ENCODE results near the gene CCL26. TPM values are rescaled to one million over a fixed set of nuclear protein-coding genes. Genes with fewer than 3 reads are reported as not detected.

Gene CCL26
- total RNA-seq, 2 experiments from 2014 or later: not detected

DNA sequence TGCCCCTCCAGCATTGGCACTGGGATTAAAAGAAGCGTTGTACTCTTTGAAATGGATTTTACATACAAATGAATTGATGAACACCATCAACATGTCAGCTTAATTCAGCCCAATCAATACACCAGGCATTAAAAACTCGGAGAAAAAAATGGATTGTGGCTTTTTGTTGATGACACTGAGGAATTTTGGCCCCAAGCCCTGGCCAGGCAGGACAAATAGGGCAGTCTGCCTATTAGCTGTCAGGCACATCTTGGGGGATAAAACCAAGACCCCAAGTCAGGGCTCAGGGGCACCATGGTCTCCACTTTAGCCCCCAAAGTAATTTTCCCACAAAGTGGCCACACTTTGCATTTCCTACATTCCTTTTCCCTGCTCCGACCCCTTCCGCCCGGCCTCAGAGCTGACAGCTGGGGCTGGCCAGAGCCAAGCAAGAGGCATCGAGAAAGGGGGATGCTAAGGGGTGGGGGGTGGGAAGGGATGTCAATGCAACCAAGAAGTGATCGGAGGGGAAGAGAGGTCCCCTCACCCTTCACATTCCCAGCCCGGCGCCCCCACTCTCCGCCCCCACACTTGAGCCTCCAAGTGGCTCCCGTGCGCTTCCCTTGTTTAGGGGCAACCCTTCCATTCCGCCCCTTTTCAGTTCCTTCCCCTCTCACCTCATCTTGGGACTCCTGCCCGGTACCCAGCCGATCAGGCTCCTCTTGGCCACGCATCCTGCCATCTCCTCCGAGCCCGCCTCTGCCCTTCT is 34.0 kb downstream of the CCL26 start:
- Mint-ChIP-seq H3K27ac (peak overlapping the region; percentile 55), H3K9me3 (no peaks in the 10 kb centered on the region), H3K4me1 (ENCODE audit: low read depth) (peaks cover 16% of the 10 kb centered on the region), H3K36me3 (ENCODE audit: low read depth) (no peaks in the 10 kb centered on the region), H3K27me3 (peaks cover 4% of the 10 kb centered on the region), H3K4me3 (peak overlapping the region; percentile 88)
- CTCF ChIA-PET: interaction anchor here (2.6 kb wide), 1 partner anchor 25 kb away, joined by 11 read pairs; no protein-coding TSS in a partner anchor
- intact Hi-C loops (cut with micrococcal nuclease): no loop called here
- no peak for DNase-seq
- TF ChIP-seq, protein P1, sequence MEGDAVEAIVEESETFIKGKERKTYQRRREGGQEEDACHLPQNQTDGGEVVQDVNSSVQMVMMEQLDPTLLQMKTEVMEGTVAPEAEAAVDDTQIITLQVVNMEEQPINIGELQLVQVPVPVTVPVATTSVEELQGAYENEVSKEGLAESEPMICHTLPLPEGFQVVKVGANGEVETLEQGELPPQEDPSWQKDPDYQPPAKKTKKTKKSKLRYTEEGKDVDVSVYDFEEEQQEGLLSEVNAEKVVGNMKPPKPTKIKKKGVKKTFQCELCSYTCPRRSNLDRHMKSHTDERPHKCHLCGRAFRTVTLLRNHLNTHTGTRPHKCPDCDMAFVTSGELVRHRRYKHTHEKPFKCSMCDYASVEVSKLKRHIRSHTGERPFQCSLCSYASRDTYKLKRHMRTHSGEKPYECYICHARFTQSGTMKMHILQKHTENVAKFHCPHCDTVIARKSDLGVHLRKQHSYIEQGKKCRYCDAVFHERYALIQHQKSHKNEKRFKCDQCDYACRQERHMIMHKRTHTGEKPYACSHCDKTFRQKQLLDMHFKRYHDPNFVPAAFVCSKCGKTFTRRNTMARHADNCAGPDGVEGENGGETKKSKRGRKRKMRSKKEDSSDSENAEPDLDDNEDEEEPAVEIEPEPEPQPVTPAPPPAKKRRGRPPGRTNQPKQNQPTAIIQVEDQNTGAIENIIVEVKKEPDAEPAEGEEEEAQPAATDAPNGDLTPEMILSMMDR (IDR thresholded peaks at IDR 0.05): no peak
- no peak for ATAC-seq
- POLR2A ChIA-PET: interaction anchor here (1.1 kb wide), 1 partner anchor 10 kb away, joined by 6 read pairs; no protein-coding TSS in a partner anchor

DNA sequence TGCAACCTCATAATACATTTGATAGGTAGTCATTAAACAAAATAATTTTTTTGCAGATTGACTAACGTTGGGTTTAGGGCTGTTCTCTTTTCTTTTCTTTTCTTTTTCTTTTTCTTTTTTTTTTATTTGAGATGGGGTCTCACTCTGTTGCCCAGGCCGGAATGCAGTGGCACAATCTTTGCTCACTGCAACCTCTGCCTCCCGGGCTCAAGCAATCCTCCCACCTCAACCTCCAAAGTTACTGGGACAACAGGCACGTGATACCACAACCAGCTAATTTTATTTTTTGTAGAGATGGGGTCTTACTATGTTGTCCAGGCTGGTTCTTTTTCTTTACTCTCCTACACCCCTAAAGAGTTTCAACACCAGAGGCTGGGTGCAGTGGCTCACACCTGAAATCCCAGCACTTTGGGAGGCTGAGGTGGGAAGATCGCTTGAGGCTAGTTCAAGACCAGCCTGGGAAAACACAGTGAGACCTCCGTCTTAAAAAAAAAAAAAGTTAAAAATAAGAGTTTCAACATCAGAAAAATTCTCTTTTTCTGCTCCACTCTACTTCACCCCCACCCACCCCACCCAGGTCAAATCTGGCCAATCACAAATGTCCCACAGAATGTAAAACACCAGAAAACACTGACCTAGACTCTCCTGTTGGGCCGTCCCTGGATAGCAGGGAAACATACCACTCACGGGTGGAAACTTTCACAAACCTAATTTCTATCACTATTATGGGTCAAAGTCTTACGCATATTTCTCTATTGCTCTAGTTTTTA is 36.2 kb downstream of the CCL26 start:
- Mint-ChIP-seq H3K4me3 (no peak overlapping the region), H3K4me1 (ENCODE audit: low read depth) (peaks cover 12% of the 10 kb centered on the region), H3K36me3 (ENCODE audit: low read depth) (no peaks in the 10 kb centered on the region), H3K27me3 (peaks cover under 1% of the 10 kb centered on the region), H3K27ac (no peak overlapping the region), H3K9me3 (no peaks in the 10 kb centered on the region)
- TF ChIP-seq, protein P1 (IDR thresholded peaks at IDR 0.05): no peak
- ChIA-PET POLR2A (no interaction called here), CTCF (no interaction called here)
- intact Hi-C loops (cut with micrococcal nuclease): no loop called here
- DNase-seq (no peak), ATAC-seq (no peak)

DNA sequence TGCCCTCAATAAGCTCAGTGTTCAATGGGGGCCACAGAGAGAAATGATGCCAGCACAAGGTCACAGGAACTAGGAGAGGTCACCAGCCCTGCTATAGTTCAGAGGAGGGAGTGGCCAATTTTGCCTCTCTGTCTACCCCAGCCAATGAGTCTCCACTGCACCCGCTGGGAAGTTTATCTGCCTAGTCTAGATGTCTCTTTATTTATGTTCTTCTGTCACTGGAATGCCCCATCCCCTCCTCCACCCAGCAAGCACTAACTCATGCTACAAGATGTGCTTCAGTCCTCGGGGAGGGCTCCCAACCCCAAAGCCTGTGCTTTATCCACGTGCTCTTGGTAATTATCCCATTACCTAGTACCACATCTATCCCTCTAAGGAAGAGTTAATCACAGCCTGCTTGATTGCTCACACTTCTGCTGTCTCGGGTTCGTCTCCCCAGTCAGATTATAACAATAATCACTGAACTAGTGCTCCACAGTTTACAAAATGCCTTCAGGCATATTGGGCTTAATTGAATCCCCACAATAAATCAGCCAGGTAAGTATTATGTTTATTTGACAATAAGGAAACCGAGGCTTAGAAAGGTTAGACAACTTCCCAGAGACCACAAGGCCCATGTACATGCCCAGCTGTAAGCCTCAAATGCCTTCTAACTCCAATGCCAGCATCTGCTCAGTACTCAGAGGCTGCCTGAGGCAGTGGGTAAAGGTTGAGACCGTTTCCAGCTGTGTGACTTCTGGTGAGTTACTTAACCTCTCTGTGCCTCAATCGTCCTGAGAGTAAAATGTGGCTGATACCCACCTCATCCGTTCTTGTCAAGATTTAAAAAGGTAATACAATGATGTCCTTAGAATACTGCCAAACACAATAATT is 37.2 kb downstream of the CCL26 start:
- no peaks in the 10 kb centered on the region for H3K9me3 Mint-ChIP-seq
- ATAC-seq: no peak
- no peak for DNase-seq
- intact Hi-C loops (cut with micrococcal nuclease): no loop called here
- no peak overlapping the region for H3K4me3 Mint-ChIP-seq
- peaks cover 13% of the 10 kb centered on the region for H3K4me1 Mint-ChIP-seq (ENCODE audit: low read depth)
- H3K27me3 Mint-ChIP-seq: no peaks in the 10 kb centered on the region
- TF ChIP-seq, protein P1 (IDR thresholded peaks at IDR 0.05): no peak
- CTCF ChIA-PET: no interaction called here
- no peaks in the 10 kb centered on the region for H3K36me3 Mint-ChIP-seq (ENCODE audit: low read depth)
- POLR2A ChIA-PET: no interaction called here
- no peak overlapping the region for H3K27ac Mint-ChIP-seq

DNA sequence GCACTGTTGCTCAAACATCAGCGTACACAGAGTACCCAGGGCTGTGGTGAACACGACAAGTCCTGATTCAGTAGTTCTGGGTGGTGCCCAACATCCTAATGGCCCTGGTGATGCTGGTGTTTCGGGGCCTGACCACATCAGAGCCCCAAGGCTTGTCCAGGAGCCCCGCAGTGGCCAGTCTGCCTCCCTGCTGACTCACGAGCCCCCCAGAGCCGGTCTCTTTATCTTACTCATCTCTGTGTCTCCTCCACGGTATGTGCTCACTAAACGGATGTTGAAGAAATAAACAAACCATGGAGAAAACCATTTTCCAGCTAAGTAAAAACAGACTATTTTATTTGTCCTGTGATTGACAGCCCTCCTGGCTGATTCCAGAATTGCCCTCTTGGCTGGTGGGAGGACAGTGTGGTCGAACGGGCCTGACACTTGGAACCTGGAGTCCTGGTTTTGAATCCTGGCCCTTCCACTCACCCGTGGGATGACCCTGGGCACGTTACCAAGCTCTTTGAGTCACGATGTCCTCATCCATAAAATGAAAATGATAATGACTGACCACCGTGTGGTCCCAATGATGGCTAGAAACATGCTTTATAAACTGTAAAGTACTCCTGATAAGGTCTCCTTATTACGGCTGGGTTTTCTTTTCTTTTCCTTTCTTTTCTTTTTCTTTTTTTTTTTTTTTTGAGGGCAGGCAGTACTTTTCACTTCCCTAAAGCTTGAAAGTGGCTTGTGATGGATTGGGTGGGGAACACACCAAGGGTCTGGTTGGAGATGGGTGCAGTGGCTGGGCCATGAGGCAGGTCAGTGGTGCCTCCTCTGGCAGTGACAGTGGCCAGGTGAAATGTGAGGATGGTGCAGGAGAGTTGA is 39.0 kb downstream of the CCL26 start:
- H3K4me1 Mint-ChIP-seq (ENCODE audit: low read depth): peaks cover 17% of the 10 kb centered on the region
- intact Hi-C loops (cut with micrococcal nuclease): no loop called here
- H3K4me3 Mint-ChIP-seq: no peak overlapping the region
- no peaks in the 10 kb centered on the region for H3K9me3 Mint-ChIP-seq
- ChIA-PET POLR2A (interaction anchor here (0.6 kb wide), 1 partner anchor 82 kb away, joined by 3 read pairs; no protein-coding TSS in a partner anchor), CTCF (no interaction called here)
- H3K27ac Mint-ChIP-seq: no peak overlapping the region
- TF ChIP-seq, protein P1 (IDR thresholded peaks at IDR 0.05): no peak
- no peak for ATAC-seq
- H3K27me3 Mint-ChIP-seq: no peaks in the 10 kb centered on the region
- DNase-seq: no peak
- H3K36me3 Mint-ChIP-seq (ENCODE audit: low read depth): no peaks in the 10 kb centered on the region

All from activated CD8-positive, alpha-beta T cell treated with anti-CD3 and anti-CD28 coated beads for 36 hours (primary cell).